Neural progenitor cell (in vitro differentiated cells): ENCODE results near the gene HOXA5. TPM values are rescaled to one million over a fixed set of nuclear protein-coding genes. Genes with fewer than 3 reads are reported as not detected.

Experiments used
- DNase-seq: peaks from one replicate; pipeline ENCODE4 v3.0.0-alpha.2; 2016; ENCODE audit warnings: low spot score
- H2AFZ ChIP-seq: fragments of 200-600 bp; sonication (generic); replicated peaks from 2 replicates; pipeline ENCODE4 v1.6.1; 2016; ENCODE audit warnings: antibody characterized with exemption
- H3F3A ChIP-seq: fragments of 200-600 bp; sonication (generic); 2 replicates; pipeline ENCODE4 v1.6.1; 2016; ENCODE audit warnings: antibody characterized with exemption, low read depth
- H3K27ac ChIP-seq: fragments of 200-600 bp; sonication (generic); 2 replicates; pipeline ENCODE4 v1.5.1; 2016; ENCODE audit warnings: mild to moderate bottlenecking
- H3K27me3 ChIP-seq: fragments of 200-600 bp; sonication (generic); 2 replicates; pipeline ENCODE4 v1.6.1; 2016; ENCODE audit warnings: mild to moderate bottlenecking, moderate library complexity
- H3K36me3 ChIP-seq: fragments of 200-600 bp; sonication (generic); 2 replicates; pipeline ENCODE4 v1.5.1; 2016
- H3K4me1 ChIP-seq: fragments of 200-600 bp; sonication (generic); 2 replicates; pipeline ENCODE4 v1.6.1; 2016; ENCODE audit warnings: mixed run types
- H3K4me2 ChIP-seq: fragments of 200-600 bp; sonication (generic); 2 replicates; pipeline ENCODE4 v1.6.1; 2016
- H3K4me3 ChIP-seq: fragments of 200-600 bp; sonication (generic); 2 replicates; pipeline ENCODE4 v1.5.1; 2016
- H3K79me2 ChIP-seq: fragments of 200-600 bp; sonication (generic); 2 replicates; pipeline ENCODE4 v1.6.1; 2016; ENCODE audit warnings: low read depth
- H3K9ac ChIP-seq: fragments of 200-600 bp; sonication (generic); 2 replicates; pipeline ENCODE4 v1.6.1; 2016
- H3K9me3 ChIP-seq: fragments of 200-600 bp; sonication (generic); 2 replicates; pipeline ENCODE4 v1.5.1; 2016; ENCODE audit warnings: low read depth
- H4K20me1 ChIP-seq: fragments of 200-600 bp; sonication (generic); 2 replicates; pipeline ENCODE4 v1.6.1; 2016; ENCODE audit warnings: low read depth
- H3K27ac Mint-ChIP-seq: 3 replicates; pipeline ENCODE4 v1.8.0; 2021; ENCODE audit warnings: mixed read lengths
- H3K27me3 Mint-ChIP-seq: 2 replicates; pipeline ENCODE4 v1.8.0; 2022; ENCODE audit warnings: low read depth, mild to moderate bottlenecking, inconsistent platforms, moderate library complexity, mixed read lengths; ENCODE audit not compliant: insufficient read depth
- H3K36me3 Mint-ChIP-seq: 3 replicates; pipeline ENCODE4 v1.8.0; 2021; ENCODE audit warnings: mixed read lengths
- H3K4me1 Mint-ChIP-seq: 3 replicates; pipeline ENCODE4 v1.8.0; 2021; ENCODE audit warnings: mixed read lengths
- H3K4me3 Mint-ChIP-seq: 3 replicates; pipeline ENCODE4 v1.8.0; 2021; ENCODE audit warnings: mild to moderate bottlenecking, moderate library complexity, mixed read lengths
- H3K9me3 Mint-ChIP-seq: 3 replicates; pipeline ENCODE4 v1.8.0; 2020; ENCODE audit warnings: mixed read lengths
- EZH2 ChIP-seq: fragments of 200-600 bp; sonication (generic); IDR thresholded peaks from 2 replicates; pipeline ENCODE4 v1.6.1; 2017; ENCODE audit warnings: antibody characterized with exemption, mild to moderate bottlenecking, moderate library complexity
- EZH2phosphoT487 ChIP-seq: fragments of 200-600 bp; sonication (generic); IDR thresholded peaks from 2 replicates; pipeline ENCODE4 v1.6.1; 2017; ENCODE audit warnings: antibody characterized with exemption
- total RNA-seq: library from RNA; depleted of rRNA; stranded (reverse); fragments of >200 nt; gene quantifications from 2 replicates; pipeline ENCODE4 v1.2.3, GENCODE V29; 2015; ENCODE audit warnings: low replicate concordance
- TF ChIP-seq, protein P1 (sequence below): fragments of 200-600 bp; sonication (generic); IDR thresholded peaks from 2 replicates; pipeline ENCODE4 v1.5.1; 2017; ENCODE audit warnings: antibody characterized with exemption, mild to moderate bottlenecking

HOXA5 gene
- not detected in 2 replicates for total RNA-seq

GRCh38 chr7:27143023-27143949, at the start of gene HOXA5:
TSS of gene HOXA5 (minus strand) at chr7:27143681. CDS start at chr7:27143607, 74 bp downstream.
- H3K4me2 ChIP-seq: peak within 1 kb of the TSS; percentile 81
- H3F3A ChIP-seq: no peaks in the 10 kb centered on the region
- Mint-ChIP-seq H3K27me3 (peaks cover 88% of the 10 kb centered on the region), H3K4me3 (peak within 1 kb of the TSS; percentile 72), H3K4me1 (peaks cover 8% of the 10 kb centered on the region), H3K36me3 (no peaks in the 10 kb centered on the region), H3K27ac (no peak within 1 kb of the TSS), H3K9me3 (peaks cover 25% of the 10 kb centered on the region)
- peaks cover 88% of the 10 kb centered on the region for H4K20me1 ChIP-seq
- H3K4me3 ChIP-seq: peak within 1 kb of the TSS; percentile 41
- no peaks in the 10 kb centered on the region for H3K79me2 ChIP-seq
- TF ChIP-seq EZH2phosphoT487 (peak; percentile 95), EZH2 (peak; percentile 95)
- TF ChIP-seq, protein P1, sequence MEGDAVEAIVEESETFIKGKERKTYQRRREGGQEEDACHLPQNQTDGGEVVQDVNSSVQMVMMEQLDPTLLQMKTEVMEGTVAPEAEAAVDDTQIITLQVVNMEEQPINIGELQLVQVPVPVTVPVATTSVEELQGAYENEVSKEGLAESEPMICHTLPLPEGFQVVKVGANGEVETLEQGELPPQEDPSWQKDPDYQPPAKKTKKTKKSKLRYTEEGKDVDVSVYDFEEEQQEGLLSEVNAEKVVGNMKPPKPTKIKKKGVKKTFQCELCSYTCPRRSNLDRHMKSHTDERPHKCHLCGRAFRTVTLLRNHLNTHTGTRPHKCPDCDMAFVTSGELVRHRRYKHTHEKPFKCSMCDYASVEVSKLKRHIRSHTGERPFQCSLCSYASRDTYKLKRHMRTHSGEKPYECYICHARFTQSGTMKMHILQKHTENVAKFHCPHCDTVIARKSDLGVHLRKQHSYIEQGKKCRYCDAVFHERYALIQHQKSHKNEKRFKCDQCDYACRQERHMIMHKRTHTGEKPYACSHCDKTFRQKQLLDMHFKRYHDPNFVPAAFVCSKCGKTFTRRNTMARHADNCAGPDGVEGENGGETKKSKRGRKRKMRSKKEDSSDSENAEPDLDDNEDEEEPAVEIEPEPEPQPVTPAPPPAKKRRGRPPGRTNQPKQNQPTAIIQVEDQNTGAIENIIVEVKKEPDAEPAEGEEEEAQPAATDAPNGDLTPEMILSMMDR: peak; percentile 92
- peak within 1 kb of the TSS; percentile 9 for H2AFZ ChIP-seq
- H3K27me3 ChIP-seq: peaks cover 100% of the 10 kb centered on the region
- no peak within 1 kb of the TSS for H3K9ac ChIP-seq
- peaks cover 10% of the 10 kb centered on the region for H3K4me1 ChIP-seq
- DNase-seq: peak; percentile 90
- no peaks in the 10 kb centered on the region for H3K9me3 ChIP-seq
- no peaks in the 10 kb centered on the region for H3K36me3 ChIP-seq
- no peak within 1 kb of the TSS for H3K27ac ChIP-seq

- peaks cover 88% of the 10 kb centered on the region for H4K20me1 ChIP-seq
- peak overlapping the region; percentile 29 for H3K4me2 ChIP-seq
- no peak overlapping the region for H2AFZ ChIP-seq
- no peaks in the 10 kb centered on the region for H3K4me1 ChIP-seq
- H3K27ac ChIP-seq: no peak overlapping the region
- Mint-ChIP-seq H3K4me3 (no peak overlapping the region), H3K4me1 (peaks cover 2% of the 10 kb centered on the region), H3K27ac (no peak overlapping the region), H3K36me3 (no peaks in the 10 kb centered on the region), H3K9me3 (peaks cover 14% of the 10 kb centered on the region), H3K27me3 (peaks cover 91% of the 10 kb centered on the region)
- no peaks in the 10 kb centered on the region for H3K79me2 ChIP-seq
- peaks cover 100% of the 10 kb centered on the region for H3K27me3 ChIP-seq
- TF ChIP-seq EZH2: peak; percentile 35
- no peak for TF ChIP-seq EZH2phosphoT487
- peaks cover 9% of the 10 kb centered on the region for H3F3A ChIP-seq
- no peaks in the 10 kb centered on the region for H3K9me3 ChIP-seq
- peak; percentile 53 for DNase-seq
- H3K4me3 ChIP-seq: no peak overlapping the region
- no peaks in the 10 kb centered on the region for H3K36me3 ChIP-seq
- no peak overlapping the region for H3K9ac ChIP-seq
These were observed 49.3 kb upstream of the HOXA5 start for GRCh38 chr7:27192546-27193334.

DNA sequence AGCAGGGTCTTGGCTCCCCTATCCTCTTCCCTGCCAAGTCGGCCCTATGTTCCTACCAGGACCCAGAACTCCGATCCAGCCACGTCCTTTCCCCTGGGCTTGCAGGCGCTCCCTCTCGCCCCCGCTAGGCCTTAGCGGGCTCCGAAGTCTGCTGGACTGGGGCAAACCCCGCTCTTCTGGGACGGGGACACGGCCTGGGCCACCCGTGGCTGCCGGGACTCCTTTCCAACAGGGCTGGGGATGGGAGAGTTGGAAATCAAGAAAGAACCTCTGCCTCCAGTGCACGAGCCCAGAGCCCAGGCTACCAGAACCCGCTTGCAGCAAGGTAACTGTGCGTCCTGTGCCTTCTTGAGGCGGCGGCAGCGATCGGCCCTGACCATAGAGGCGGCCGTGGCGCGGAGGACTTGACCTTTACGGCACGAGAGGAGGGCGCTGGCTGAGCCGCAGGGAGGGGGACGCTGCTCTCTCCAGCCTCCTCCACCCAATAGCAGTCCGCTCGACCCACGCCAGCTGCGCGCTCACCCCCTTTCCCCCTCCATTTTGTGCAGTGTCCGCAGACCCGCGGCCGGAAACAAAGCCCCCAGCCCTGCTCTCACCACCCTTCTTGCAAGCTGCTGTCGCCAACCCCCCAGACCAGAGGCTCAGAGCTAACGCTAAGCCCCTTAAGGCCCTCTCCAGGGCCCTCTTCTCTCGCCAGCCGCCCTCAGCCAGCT, 48.5 kb upstream of the HOXA5 start:
- H3K4me1 Mint-ChIP-seq: peaks cover 2% of the 10 kb centered on the region

More for the DNA sequence above, 48.5 kb upstream of the HOXA5 start:
- Histone ChIP-seq H3K27me3 (peaks cover 100% of the 10 kb centered on the region), H3K4me1 (no peaks in the 10 kb centered on the region), H3K4me2 (peak overlapping the region; percentile 29), H3K27ac (no peak overlapping the region), H3K9me3 (no peaks in the 10 kb centered on the region), H3K4me3 (no peak overlapping the region), H3K79me2 (no peaks in the 10 kb centered on the region), H3K36me3 (no peaks in the 10 kb centered on the region), H3K9ac (no peak overlapping the region), H2AFZ (no peak overlapping the region), H3F3A (peaks cover 6% of the 10 kb centered on the region), H4K20me1 (peaks cover 90% of the 10 kb centered on the region)
- Mint-ChIP-seq H3K27me3 (peaks cover 91% of the 10 kb centered on the region), H3K27ac (no peak overlapping the region), H3K4me3 (no peak overlapping the region), H3K36me3 (no peaks in the 10 kb centered on the region), H3K9me3 (peaks cover 14% of the 10 kb centered on the region)
- no peak for DNase-seq
- TF ChIP-seq EZH2: peak; percentile 91
- TF ChIP-seq, protein P1: no peak
- peak; percentile 89 for TF ChIP-seq EZH2phosphoT487
